MV-4-11 (cell line): ENCODE results near the gene NUMA1.

Experiments
- DNase-seq: peaks from one replicate; lab custom pipeline; 2025; lab: John Stamatoyannopoulos, UW

The NUMA1 gene

DNA sequence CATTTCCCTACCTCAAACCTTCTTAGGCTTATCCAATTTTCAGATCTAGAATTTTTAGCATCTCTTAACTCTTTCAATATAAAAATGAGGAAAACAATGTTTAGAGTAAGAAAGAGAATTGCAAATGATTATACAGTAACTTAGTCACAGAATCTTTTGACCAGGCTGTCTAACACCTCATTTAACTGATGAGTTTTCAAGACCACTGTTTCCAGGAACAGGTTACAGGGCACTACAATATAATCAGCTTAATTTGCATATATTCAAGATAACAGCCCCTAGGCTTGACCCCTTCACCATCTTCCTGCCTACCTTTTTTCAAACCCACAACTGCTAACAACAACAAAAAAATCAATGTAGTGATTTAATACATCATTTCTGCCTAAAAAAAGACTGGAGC, 12.7 kb downstream of the NUMA1 start:
- no peak for DNase-seq

DNA sequence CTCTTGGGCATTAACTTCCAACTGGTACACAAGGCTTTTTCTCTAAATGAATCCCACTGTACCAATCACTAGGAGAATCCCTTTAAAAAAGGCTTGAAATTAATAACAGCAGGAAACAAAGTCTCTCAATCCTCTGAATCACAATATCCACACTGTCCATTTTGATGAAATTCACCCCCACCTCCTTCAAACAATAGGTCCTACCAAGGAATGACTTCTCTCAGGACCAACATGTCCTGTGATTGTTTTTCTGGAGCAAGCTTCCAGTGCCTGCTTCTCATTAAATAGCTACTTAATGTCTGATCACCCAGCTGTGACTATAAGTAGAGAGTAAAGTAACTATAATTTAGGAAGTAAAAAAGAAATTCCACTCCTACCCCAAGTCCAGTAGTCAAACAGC, 13.1 kb downstream of the NUMA1 start:
- no peak for DNase-seq

DNA sequence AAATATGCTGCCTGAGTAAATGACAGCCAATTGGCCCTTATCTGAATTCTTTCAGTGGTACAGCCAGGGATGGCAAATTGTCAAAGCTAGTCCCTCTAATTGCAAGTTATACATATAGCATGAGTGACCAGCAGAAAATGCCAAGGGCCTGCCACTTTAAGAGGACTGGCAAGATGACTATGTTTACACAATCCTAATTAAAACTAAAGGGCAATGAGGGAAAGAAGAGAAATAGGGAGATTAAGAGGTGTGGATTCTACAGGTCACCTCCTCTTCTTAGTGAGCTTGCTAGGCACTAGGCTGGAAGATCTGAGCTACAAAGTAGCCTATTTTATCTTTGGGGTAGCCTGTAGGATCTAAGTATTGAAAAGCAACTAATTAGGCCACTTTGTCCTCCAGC, 13.5 kb downstream of the NUMA1 start:
- DNase-seq = no peak

- peak; percentile 21 for DNase-seq
These were observed 18.5 kb downstream of the NUMA1 start for GRCh38 chr11:72061739-72062396.

GRCh38 chr11:72058416-72059034, 21.8 kb downstream of the NUMA1 start:
- no peak for DNase-seq

- no peak for DNase-seq
These were observed 31.4 kb downstream of the NUMA1 start for GRCh38 chr11:72048766-72049460.

- DNase-seq = no peak
These were observed 34.5 kb downstream of the NUMA1 start for GRCh38 chr11:72045849-72046248.

DNA sequence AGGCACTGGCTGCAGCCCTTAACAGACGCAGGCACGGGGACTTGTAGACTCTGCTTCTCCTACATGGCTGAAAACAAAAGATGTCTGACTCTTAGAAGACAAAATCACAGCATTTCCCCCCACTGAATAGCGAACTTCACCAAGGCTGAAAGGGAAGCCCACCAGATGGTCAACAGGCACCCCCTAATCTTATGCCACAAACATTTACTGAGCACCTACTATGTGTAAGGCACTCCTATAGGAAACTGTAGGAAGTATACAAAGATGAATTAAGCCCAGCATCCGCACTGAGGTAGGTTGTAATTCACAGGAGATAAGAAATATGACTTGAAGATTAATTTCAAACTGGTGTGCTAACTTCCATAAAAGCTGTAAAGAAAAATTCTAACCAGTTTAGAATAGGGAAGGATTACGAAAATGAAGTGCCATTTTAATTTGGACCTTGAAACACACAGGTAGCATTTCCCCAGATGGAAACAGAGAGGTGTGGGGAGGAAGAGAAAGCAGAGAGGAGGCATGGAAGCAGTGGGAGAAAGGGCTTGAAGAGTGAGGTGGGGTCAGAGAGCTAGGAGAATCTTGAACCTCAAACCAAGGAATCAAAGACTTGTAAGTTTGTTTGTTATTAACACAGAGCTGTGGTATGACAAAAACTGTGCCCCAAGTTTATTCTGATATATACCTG, 38.1 kb downstream of the NUMA1 start:
- DNase-seq = no peak

- DNase-seq = peak; percentile 38
These were observed 38.8 kb downstream of the NUMA1 start for GRCh38 chr11:72041364-72042063.

GRCh38 chr11:72040491-72041363, 39.6 kb downstream of the NUMA1 start:
- DNase-seq = peak; percentile 60

- DNase-seq = no peak
These were observed 40.4 kb downstream of the NUMA1 start for GRCh38 chr11:72039856-72040401.

- DNase-seq = no peak
These were observed 41.1 kb downstream of the NUMA1 start for GRCh38 chr11:72039031-72039855.

GRCh38 chr11:72038491-72038890, 41.9 kb downstream of the NUMA1 start:
- no peak for DNase-seq

DNA sequence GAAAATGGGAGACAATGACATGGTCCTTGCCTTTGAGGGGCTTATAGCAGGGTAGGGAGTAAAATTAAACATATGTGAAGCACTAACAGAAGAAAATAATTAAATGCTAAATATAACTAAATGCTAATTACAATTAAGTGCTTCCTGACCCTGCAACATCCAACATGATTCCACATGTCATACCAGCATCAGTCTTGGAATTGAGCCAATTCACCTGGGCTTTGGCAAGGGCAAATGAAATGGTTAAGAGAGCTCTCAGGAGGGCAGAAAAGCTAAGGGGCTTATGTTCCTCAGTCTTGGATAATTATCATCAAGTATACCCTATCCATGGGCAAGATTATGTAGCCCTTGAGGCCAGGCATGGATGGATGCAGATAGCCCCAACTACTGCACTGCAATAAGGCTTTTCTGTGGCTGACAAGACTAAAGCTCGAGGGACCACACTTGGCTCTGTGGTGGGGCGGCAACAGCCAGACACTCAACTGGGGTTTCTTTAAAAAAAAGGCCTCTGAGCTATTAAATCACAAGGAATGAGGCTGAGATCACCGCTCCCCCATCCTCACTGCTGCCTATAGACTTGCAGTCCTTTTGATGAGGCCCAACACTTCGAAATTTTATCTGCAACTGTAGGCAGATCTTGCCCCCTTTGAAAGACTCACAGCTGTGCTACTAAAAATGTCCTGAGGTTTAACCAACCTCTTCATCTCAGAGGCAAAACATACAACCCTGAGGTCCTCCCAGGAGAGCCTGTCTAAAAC, 42.6 kb downstream of the NUMA1 start:
- no peak for DNase-seq

GRCh38 chr11:72036687-72037086, 43.7 kb downstream of the NUMA1 start:
- DNase-seq = no peak

- DNase-seq = no peak
These were observed 49.8 kb downstream of the NUMA1 start for GRCh38 chr11:72030472-72031045.

- no peak for DNase-seq
These were observed 54.3 kb downstream of the NUMA1 start for GRCh38 chr11:72026090-72026489.

DNA sequence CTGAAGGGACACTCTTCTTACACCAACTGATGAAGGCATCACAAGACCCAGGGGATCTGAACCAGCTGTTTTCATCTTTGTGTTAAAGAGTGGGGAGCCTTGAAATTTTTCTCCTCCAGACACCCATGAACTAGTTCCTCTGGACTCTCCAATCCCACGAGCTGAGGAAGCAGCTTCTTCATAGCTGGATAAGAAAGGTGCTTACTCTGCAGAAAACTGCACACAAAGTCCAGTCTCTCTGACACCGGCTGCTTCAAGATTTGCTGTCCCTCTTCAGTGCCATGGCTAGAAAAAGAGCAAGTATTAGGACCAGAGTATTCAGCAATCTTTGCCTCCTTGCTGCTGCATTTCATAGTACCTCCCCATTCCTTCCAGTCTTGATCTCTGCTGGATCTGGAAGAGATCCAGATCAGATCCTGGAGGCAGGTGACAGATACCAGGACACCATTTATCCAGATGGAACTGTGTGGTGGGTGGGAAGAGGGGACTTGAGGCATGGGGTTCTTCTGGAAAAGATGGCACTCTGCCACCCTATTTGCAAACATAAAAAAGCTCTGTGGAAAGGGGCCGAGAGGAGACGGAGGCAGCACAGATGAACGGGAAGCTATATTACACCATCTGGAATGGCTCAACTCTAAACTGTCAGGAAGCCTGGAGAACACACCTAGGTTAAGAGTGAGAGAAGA, 56.1 kb downstream of the NUMA1 start:
- no peak for DNase-seq
